ENCODE results near the gene SMCO3. TPM values are rescaled to one million over a fixed set of nuclear protein-coding genes. Genes with fewer than 3 reads are reported as not detected.

The SMCO3 gene
- total and polyA plus RNA-seq, 2 of the 8 experiments (the other 6 are each of a cell fraction or from before 2014, with no cell fraction given), result not detected

- TF ChIP-seq, protein P1, sequence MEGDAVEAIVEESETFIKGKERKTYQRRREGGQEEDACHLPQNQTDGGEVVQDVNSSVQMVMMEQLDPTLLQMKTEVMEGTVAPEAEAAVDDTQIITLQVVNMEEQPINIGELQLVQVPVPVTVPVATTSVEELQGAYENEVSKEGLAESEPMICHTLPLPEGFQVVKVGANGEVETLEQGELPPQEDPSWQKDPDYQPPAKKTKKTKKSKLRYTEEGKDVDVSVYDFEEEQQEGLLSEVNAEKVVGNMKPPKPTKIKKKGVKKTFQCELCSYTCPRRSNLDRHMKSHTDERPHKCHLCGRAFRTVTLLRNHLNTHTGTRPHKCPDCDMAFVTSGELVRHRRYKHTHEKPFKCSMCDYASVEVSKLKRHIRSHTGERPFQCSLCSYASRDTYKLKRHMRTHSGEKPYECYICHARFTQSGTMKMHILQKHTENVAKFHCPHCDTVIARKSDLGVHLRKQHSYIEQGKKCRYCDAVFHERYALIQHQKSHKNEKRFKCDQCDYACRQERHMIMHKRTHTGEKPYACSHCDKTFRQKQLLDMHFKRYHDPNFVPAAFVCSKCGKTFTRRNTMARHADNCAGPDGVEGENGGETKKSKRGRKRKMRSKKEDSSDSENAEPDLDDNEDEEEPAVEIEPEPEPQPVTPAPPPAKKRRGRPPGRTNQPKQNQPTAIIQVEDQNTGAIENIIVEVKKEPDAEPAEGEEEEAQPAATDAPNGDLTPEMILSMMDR (IDR thresholded peaks at IDR 0.05; ENCODE audit: control extremely low read depth in 1 of 3, insufficient read depth in 1 of 3, low read depth in 1 of 3, low read length in 3 of 3), result no peak
- TF ChIP-seq EZH2 (IDR thresholded peaks at IDR 0.05; ENCODE audit: low read depth, low read length, severe bottlenecking), result no peak
- TF ChIP-seq, protein P2, sequence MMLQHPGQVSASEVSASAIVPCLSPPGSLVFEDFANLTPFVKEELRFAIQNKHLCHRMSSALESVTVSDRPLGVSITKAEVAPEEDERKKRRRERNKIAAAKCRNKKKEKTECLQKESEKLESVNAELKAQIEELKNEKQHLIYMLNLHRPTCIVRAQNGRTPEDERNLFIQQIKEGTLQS (IDR thresholded peaks at IDR 0.05; ENCODE audit: insufficient read depth, low read depth, low read length), result no peak
Measured at GRCh38 chr12:14782756-14783155, 31.2 kb downstream of the SMCO3 start (continued).

All from H1 (cell line).